H9 (cell line): ENCODE measurements around the gene SMIM3. TPM values are rescaled to one million over a fixed set of nuclear protein-coding genes. Genes with fewer than 3 reads are reported as not detected.

Source experiments
- DNase-seq: peaks from one replicate; pipeline ENCODE4 v3.0.0-alpha.2; 2017
- H2AFZ ChIP-seq: one replicate; pipeline ENCODE4 v1.6.1; 2013; ENCODE audit warnings: mild to moderate bottlenecking, low read length, control low read depth, moderate library complexity
- H2AK5ac ChIP-seq: 2 replicates; pipeline ENCODE4 v1.6.1; 2013; ENCODE audit warnings: low read length, control low read depth, mixed read lengths; ENCODE audit not compliant: insufficient read length
- H2BK120ac ChIP-seq: one replicate; pipeline ENCODE4 v1.6.1; 2013; ENCODE audit warnings: low read depth, mild to moderate bottlenecking, low read length, control low read depth, inconsistent platforms; ENCODE audit not compliant: poor library complexity, severe bottlenecking
- H2BK12ac ChIP-seq: 2 replicates; pipeline ENCODE4 v1.6.1; 2013; ENCODE audit warnings: low read length, control low read depth, mixed read lengths, low read depth; ENCODE audit not compliant: insufficient read length
- H2BK15ac ChIP-seq: 2 replicates; pipeline ENCODE4 v1.6.1; 2013; ENCODE audit warnings: low read depth, low read length, control low read depth
- H2BK20ac ChIP-seq: one replicate; pipeline ENCODE4 v1.6.1; 2013; ENCODE audit warnings: low read depth, mild to moderate bottlenecking, low read length, control low read depth, inconsistent platforms; ENCODE audit not compliant: poor library complexity, severe bottlenecking
- H2BK5ac ChIP-seq: 2 replicates; pipeline ENCODE4 v1.6.1; 2013; ENCODE audit warnings: low read length, control low read depth, mixed read lengths; ENCODE audit not compliant: insufficient read length
- H3K14ac ChIP-seq: 2 replicates; pipeline ENCODE4 v1.6.1; 2013; ENCODE audit warnings: low read length, control low read depth; ENCODE audit not compliant: insufficient read depth
- H3K18ac ChIP-seq: 2 replicates; pipeline ENCODE4 v1.6.1; 2013; ENCODE audit warnings: low read depth, mild to moderate bottlenecking, mixed read lengths, low read length, control low read depth; ENCODE audit not compliant: insufficient read length
- H3K23ac ChIP-seq: 2 replicates; pipeline ENCODE4 v1.6.1; 2013; ENCODE audit warnings: low read length, control low read depth, mixed read lengths, low read depth; ENCODE audit not compliant: insufficient read length
- H3K23me2 ChIP-seq: 2 replicates; pipeline ENCODE4 v1.6.1; 2013; ENCODE audit warnings: low read depth, mild to moderate bottlenecking, mixed read lengths, low read length, control low read depth; ENCODE audit not compliant: insufficient read length, poor library complexity, severe bottlenecking
- H3K27ac ChIP-seq: 2 replicates; pipeline ENCODE4 v1.5.1; 2013; ENCODE audit warnings: low read length, control low read depth, mixed read lengths, low read depth; ENCODE audit not compliant: insufficient read length
- H3K27me3 ChIP-seq: 2 replicates; pipeline ENCODE4 v1.6.1; 2013; ENCODE audit warnings: low read length, control low read depth, inconsistent platforms; ENCODE audit not compliant: insufficient read depth
- H3K4ac ChIP-seq: 2 replicates; pipeline ENCODE4 v1.6.1; 2013; ENCODE audit warnings: low read depth, mild to moderate bottlenecking, control low read depth, inconsistent platforms, low read length, moderate library complexity
- H3K4me1 ChIP-seq: 2 replicates; pipeline ENCODE4 v1.6.1; 2013; ENCODE audit warnings: low read length, control low read depth, inconsistent platforms; ENCODE audit not compliant: insufficient read depth
- H3K4me2 ChIP-seq: 2 replicates; pipeline ENCODE4 v1.6.1; 2013; ENCODE audit warnings: low read length, control low read depth, mixed read lengths; ENCODE audit not compliant: insufficient read length, insufficient read depth
- H3K56ac ChIP-seq: 2 replicates; pipeline ENCODE4 v1.6.1; 2013; ENCODE audit warnings: low read depth, mild to moderate bottlenecking, mixed read lengths, low read length, control low read depth; ENCODE audit not compliant: insufficient read length
- H3K79me1 ChIP-seq: 2 replicates; pipeline ENCODE4 v1.6.1; 2013; ENCODE audit warnings: low read depth, mild to moderate bottlenecking, moderate library complexity, low read length, control low read depth, inconsistent platforms; ENCODE audit not compliant: insufficient read depth, poor library complexity, severe bottlenecking
- H3K79me2 ChIP-seq: 2 replicates; pipeline ENCODE4 v1.6.1; 2013; ENCODE audit warnings: low read length, control low read depth, inconsistent platforms; ENCODE audit not compliant: insufficient read depth
- H3K9ac ChIP-seq: 2 replicates; pipeline ENCODE4 v1.6.1; 2013; ENCODE audit warnings: low read length, control low read depth, mixed read lengths; ENCODE audit not compliant: insufficient read length; ENCODE audit errors: extremely low read depth
- H3K9me3 ChIP-seq: one replicate; pipeline ENCODE4 v1.6.1; 2013; ENCODE audit warnings: low read depth, low read length, inconsistent platforms; ENCODE audit not compliant: control insufficient read depth
- H3T11ph ChIP-seq: one replicate; pipeline ENCODE4 v1.6.1; 2013; ENCODE audit warnings: mild to moderate bottlenecking, low read length, control low read depth, inconsistent platforms
- H4K20me1 ChIP-seq: one replicate; pipeline ENCODE4 v1.6.1; 2013; ENCODE audit not compliant: control insufficient read depth, insufficient read length, insufficient read depth
- H4K5ac ChIP-seq: 2 replicates; pipeline ENCODE4 v1.6.1; 2013; ENCODE audit warnings: low read depth, mild to moderate bottlenecking, mixed read lengths, low read length, control low read depth; ENCODE audit not compliant: insufficient read length
- H4K8ac ChIP-seq: replicated peaks from 2 replicates; pipeline ENCODE4 v1.6.1; 2013; ENCODE audit warnings: low read length, control low read depth, mixed read lengths, low read depth; ENCODE audit not compliant: insufficient read length
- H4K91ac ChIP-seq: 2 replicates; pipeline ENCODE4 v1.6.1; 2013; ENCODE audit warnings: low read depth, mild to moderate bottlenecking, moderate library complexity, mixed read lengths, low read length, control low read depth; ENCODE audit not compliant: insufficient read length
- H3K27ac Mint-ChIP-seq, 3 experiments: 2 replicates in 2 of 3; 3 replicates in 1 of 3; pipeline ENCODE4 v1.8.0; 2020 to 2021; ENCODE audit warnings: mixed read lengths in 3 of 3, mild to moderate bottlenecking in 1 of 3, moderate library complexity in 1 of 3
- H3K27me3 Mint-ChIP-seq: 2 replicates; pipeline ENCODE4 v1.8.0; 2021; ENCODE audit warnings: low read depth, mild to moderate bottlenecking, moderate library complexity, mixed read lengths
- H3K36me3 Mint-ChIP-seq, 3 experiments: 2 replicates in 2 of 3; 3 replicates in 1 of 3; pipeline ENCODE4 v1.8.0; 2020 to 2021; ENCODE audit warnings: low read depth in 3 of 3, mixed read lengths in 3 of 3; ENCODE audit not compliant: insufficient read depth in 1 of 3
- H3K4me1 Mint-ChIP-seq, 2 experiments: 2 replicates each; pipeline ENCODE4 v1.8.0; 2020; ENCODE audit warnings: mixed read lengths in 2 of 2
- H3K4me3 Mint-ChIP-seq, 2 experiments: 2 replicates in 1 of 2; 3 replicates in 1 of 2; pipeline ENCODE4 v1.8.0; 2020 to 2021; ENCODE audit warnings: mild to moderate bottlenecking in 2 of 2, mixed read lengths in 2 of 2, moderate library complexity in 1 of 2
- H3K9me3 Mint-ChIP-seq, 2 experiments: 2 replicates in 1 of 2; 3 replicates in 1 of 2; pipeline ENCODE4 v1.8.0; 2020; ENCODE audit warnings: mild to moderate bottlenecking in 2 of 2, mixed read lengths in 2 of 2, moderate library complexity in 1 of 2
- WGBS: extraction: QIAGEN DNeasy Blood & Tissue Kit; methylation state at CpG from one replicate; pipeline ENCODE4 v1.1.7; 2013; ENCODE audit warnings: missing lambda C conversion rate, low lambda C conversion rate, mixed read lengths; ENCODE audit not compliant: insufficient read length; ENCODE audit errors: extremely low coverage; 5-methylcytosine and 5-hydroxymethylcytosine counted together
- total RNA-seq: library from RNA; stranded (reverse); gene quantifications from 2 replicates; pipeline ENCODE4 v1.2.1, GENCODE V29; 2021
- TF ChIP-seq, protein P1 (sequence below): fragments of 200-600 bp; sonication (generic); conservative IDR thresholded peaks from 3 replicates; pipeline ENCODE4 v1.8.0; 2021; ENCODE audit warnings: antibody characterized with exemption, mild to moderate bottlenecking

SMIM3 gene
- total RNA-seq, 1 experiment from 2014 or later = 42.0 TPM

- Histone ChIP-seq H3K4me1 (peaks cover 2% of the 10 kb centered on the region; the same call in 1 of the 2 replicates), H3K9me3 (no peaks in the 10 kb centered on the region), H2BK120ac (no peak overlapping the region), H3K23me2 (peaks cover 4% of the 10 kb centered on the region), H2BK12ac (no peak overlapping the region), H4K5ac (no peak overlapping the region), H4K8ac (no peak overlapping the region), H3K79me2 (peaks cover under 1% of the 10 kb centered on the region; the same call in 1 of the 2 replicates), H2BK15ac (no peak overlapping the region), H2AFZ (no peak overlapping the region), H4K91ac (no peak overlapping the region), H3K14ac (no peak overlapping the region), H2AK5ac (no peak overlapping the region), H4K20me1 (no peaks in the 10 kb centered on the region), H3K4me2 (no peak overlapping the region), H3K56ac (no peak overlapping the region), H3K27ac (no peak overlapping the region), H3K4ac (no peak overlapping the region), H3K18ac (no peak overlapping the region), H3K79me1 (peaks cover 2% of the 10 kb centered on the region), H3T11ph (no peak overlapping the region), H2BK20ac (no peak overlapping the region), H3K23ac (no peak overlapping the region), H2BK5ac (no peak overlapping the region), H3K27me3 (no peaks in the 10 kb centered on the region), H3K9ac (no peak overlapping the region)
- H3K27me3 Mint-ChIP-seq = peaks cover 11% of the 10 kb centered on the region
- TF ChIP-seq, protein P1, sequence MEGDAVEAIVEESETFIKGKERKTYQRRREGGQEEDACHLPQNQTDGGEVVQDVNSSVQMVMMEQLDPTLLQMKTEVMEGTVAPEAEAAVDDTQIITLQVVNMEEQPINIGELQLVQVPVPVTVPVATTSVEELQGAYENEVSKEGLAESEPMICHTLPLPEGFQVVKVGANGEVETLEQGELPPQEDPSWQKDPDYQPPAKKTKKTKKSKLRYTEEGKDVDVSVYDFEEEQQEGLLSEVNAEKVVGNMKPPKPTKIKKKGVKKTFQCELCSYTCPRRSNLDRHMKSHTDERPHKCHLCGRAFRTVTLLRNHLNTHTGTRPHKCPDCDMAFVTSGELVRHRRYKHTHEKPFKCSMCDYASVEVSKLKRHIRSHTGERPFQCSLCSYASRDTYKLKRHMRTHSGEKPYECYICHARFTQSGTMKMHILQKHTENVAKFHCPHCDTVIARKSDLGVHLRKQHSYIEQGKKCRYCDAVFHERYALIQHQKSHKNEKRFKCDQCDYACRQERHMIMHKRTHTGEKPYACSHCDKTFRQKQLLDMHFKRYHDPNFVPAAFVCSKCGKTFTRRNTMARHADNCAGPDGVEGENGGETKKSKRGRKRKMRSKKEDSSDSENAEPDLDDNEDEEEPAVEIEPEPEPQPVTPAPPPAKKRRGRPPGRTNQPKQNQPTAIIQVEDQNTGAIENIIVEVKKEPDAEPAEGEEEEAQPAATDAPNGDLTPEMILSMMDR = no peak
- H3K36me3 Mint-ChIP-seq = peaks cover 0 to 11% (median 11%) of the 10 kb centered on the region in 3 experiments; a peak in 3 of 7 replicates
- DNase-seq = no peak
- peaks cover 5 to 15% of the 10 kb centered on the region in 2 experiments for H3K4me1 Mint-ChIP-seq
- H3K9me3 Mint-ChIP-seq = peaks cover 10 to 12% of the 10 kb centered on the region in 2 experiments; a peak in 3 of 5 replicates
- H3K27ac Mint-ChIP-seq = no peak overlapping the region
- WGBS = no CpG with 5 or more reads among the region's 5 CpGs
- H3K4me3 Mint-ChIP-seq = no peak overlapping the region
These were observed 16.3 kb upstream of the SMIM3 start for GRCh38 chr5:150762211-150762610.
